HL-60 (cell line): ENCODE measurements around the gene PPP1R9B.

Experiments
- DNase-seq, 2 experiments: peaks; one replicate each; pipeline ENCODE4 v3.0.0-alpha.2; 2010 to 2020; ENCODE audit warnings: low read depth in 1 of 2, low spot score in 1 of 2
- H3K27ac ChIP-seq: fragments of 250-450 bp; sonication (Bioruptor Pico); replicated peaks from 2 replicates; pipeline ENCODE4 v1.5.1; 2020; ENCODE audit warnings: mild to moderate bottlenecking, moderate library complexity
- H3K27me3 ChIP-seq: fragments of 250-450 bp; sonication (Bioruptor Pico); 2 replicates; pipeline ENCODE4 v1.5.1; 2021; ENCODE audit warnings: mild to moderate bottlenecking, moderate library complexity; ENCODE audit not compliant: insufficient read depth, poor library complexity, severe bottlenecking
- H3K4me3 ChIP-seq: replicated peaks from 2 replicates; pipeline ENCODE4 v1.5.1; 2011; ENCODE audit warnings: mild to moderate bottlenecking, control low read depth, low read length; ENCODE audit not compliant: insufficient read depth
- CTCF ChIP-seq: IDR thresholded peaks from one replicate; pipeline ENCODE4 v1.5.1; 2011; ENCODE audit warnings: low read length, control low read depth, inconsistent platforms; ENCODE audit not compliant: insufficient read depth
- GABPA ChIP-seq: IDR thresholded peaks from 2 replicates; pipeline ENCODE4 v1.6.1; 2012; ENCODE audit warnings: low read depth
- POLR2AphosphoS5 ChIP-seq: IDR thresholded peaks from 2 replicates; pipeline ENCODE4 v1.6.1; 2012; ENCODE audit warnings: low read depth
- SPI1 ChIP-seq: IDR thresholded peaks from 2 replicates; pipeline ENCODE4 v1.6.1; 2012; ENCODE audit warnings: low read depth, mild to moderate bottlenecking, borderline replicate concordance
- TF ChIP-seq, protein P1 (sequence below): IDR thresholded peaks from 2 replicates; pipeline ENCODE4 v1.6.1; 2012; ENCODE audit warnings: low read depth; ENCODE audit not compliant: insufficient replicate concordance

PPP1R9B gene

DNA sequence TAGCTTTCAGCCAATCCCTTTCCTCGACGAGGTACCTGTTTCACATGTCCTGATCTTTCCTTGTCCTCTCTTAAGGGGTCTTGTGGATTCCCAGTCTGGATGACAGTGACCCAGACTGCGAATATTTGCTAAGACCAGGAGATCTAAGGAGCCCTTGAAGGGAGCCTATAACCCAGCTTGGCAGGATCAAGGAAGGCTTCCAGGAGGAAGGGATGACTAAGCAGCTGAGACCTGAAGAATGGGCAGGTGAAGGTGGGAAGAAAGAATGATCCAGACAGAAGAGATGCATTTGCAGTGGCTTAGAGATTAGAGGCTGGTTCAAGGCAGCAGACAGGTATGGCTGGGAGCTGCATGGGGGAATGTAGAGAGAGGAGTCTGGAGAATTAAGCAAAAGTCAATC, 57.2 kb downstream of the PPP1R9B start:
- H3K27me3 ChIP-seq: peaks cover 33% of the 10 kb centered on the region
- no peak overlapping the region for H3K4me3 ChIP-seq
- TF ChIP-seq, protein P1, sequence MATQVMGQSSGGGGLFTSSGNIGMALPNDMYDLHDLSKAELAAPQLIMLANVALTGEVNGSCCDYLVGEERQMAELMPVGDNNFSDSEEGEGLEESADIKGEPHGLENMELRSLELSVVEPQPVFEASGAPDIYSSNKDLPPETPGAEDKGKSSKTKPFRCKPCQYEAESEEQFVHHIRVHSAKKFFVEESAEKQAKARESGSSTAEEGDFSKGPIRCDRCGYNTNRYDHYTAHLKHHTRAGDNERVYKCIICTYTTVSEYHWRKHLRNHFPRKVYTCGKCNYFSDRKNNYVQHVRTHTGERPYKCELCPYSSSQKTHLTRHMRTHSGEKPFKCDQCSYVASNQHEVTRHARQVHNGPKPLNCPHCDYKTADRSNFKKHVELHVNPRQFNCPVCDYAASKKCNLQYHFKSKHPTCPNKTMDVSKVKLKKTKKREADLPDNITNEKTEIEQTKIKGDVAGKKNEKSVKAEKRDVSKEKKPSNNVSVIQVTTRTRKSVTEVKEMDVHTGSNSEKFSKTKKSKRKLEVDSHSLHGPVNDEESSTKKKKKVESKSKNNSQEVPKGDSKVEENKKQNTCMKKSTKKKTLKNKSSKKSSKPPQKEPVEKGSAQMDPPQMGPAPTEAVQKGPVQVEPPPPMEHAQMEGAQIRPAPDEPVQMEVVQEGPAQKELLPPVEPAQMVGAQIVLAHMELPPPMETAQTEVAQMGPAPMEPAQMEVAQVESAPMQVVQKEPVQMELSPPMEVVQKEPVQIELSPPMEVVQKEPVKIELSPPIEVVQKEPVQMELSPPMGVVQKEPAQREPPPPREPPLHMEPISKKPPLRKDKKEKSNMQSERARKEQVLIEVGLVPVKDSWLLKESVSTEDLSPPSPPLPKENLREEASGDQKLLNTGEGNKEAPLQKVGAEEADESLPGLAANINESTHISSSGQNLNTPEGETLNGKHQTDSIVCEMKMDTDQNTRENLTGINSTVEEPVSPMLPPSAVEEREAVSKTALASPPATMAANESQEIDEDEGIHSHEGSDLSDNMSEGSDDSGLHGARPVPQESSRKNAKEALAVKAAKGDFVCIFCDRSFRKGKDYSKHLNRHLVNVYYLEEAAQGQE: no peak
- TF ChIP-seq POLR2AphosphoS5 (no peak), SPI1 (no peak), GABPA (no peak), CTCF (no peak)
- no peak for DNase-seq
- no peak overlapping the region for H3K27ac ChIP-seq

DNA sequence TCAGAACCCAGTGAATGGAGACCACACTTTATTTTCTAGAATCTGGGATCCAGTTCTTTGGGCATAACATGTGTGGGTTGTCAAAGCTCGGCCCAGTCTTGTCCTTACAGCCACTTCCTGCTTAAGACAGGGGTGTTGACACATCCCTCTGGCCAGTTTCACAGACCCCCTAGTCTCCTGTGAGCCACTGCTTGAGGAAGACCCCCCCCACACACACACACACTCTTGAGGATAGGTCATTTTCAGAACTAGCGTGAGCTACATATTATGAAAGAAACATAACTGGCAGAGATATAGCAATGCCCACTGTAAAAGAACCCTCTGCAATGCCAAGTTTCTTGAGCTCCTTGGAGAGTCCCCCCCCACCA, 58.6 kb downstream of the PPP1R9B start:
- TF ChIP-seq POLR2AphosphoS5: no peak
- no peak for TF ChIP-seq SPI1
- TF ChIP-seq, protein P1: no peak
- no peak for TF ChIP-seq GABPA
- TF ChIP-seq CTCF: no peak
- no peak overlapping the region for H3K27ac ChIP-seq
- no peak overlapping the region for H3K4me3 ChIP-seq
- DNase-seq: no peak
- H3K27me3 ChIP-seq: peaks cover 33% of the 10 kb centered on the region

- Histone ChIP-seq H3K4me3 (no peak overlapping the region), H3K27me3 (peaks cover 30% of the 10 kb centered on the region), H3K27ac (no peak overlapping the region)
- TF ChIP-seq POLR2AphosphoS5: no peak
- no peak for TF ChIP-seq SPI1
- TF ChIP-seq CTCF: no peak
- TF ChIP-seq, protein P1: no peak
- no peak for TF ChIP-seq GABPA
- no peak for DNase-seq
These were observed 59.2 kb downstream of the PPP1R9B start for GRCh38 chr17:50090971-50091917.
